Activated CD4-positive, CD25-positive, alpha-beta regulatory T cell treated with anti-CD3 and anti-CD28 coated beads, Interleukin-2, amount 50 U/mL, for 16 hours (primary cell): ENCODE data around the gene PSMA7.

Experiments used
- DNase-seq: peaks from one replicate; pipeline ENCODE4 v3.0.0-alpha.2; 2020; ENCODE audit warnings: low read depth, low spot score

Gene PSMA7

GRCh38 chr20:62143081-62143956 lies at the start of gene PSMA7, which contains the start of gene SS18L1:
PSMA7 (minus strand) TSS chr20:62143394; CDS start chr20:62143303, 91 bp downstream.
SS18L1 (plus strand) TSS chr20:62143769; CDS start chr20:62143821, 52 bp downstream.
- peak; percentile 73 for DNase-seq

- no peak for DNase-seq
Measured at GRCh38 chr20:62192635-62193034, 49.4 kb upstream of the PSMA7 start.

GRCh38 chr20:62191781-62192559 lies 48.8 kb upstream of the PSMA7 start:
- no peak for DNase-seq

GRCh38 chr20:62190639-62191411 lies 47.6 kb upstream of the PSMA7 start:
- no peak for DNase-seq

- DNase-seq, result no peak
Measured at GRCh38 chr20:62186887-62187866, 44.0 kb upstream of the PSMA7 start.

- no peak for DNase-seq
Measured at GRCh38 chr20:62186096-62186426, 42.9 kb upstream of the PSMA7 start.

GRCh38 chr20:62183426-62184142 lies 40.4 kb upstream of the PSMA7 start:
- no peak for DNase-seq

GRCh38 chr20:62182469-62183425 lies 39.6 kb upstream of the PSMA7 start, which contains the start of gene MTG2:
MTG2 (plus strand) TSS chr20:62183028; CDS start chr20:62193421, 10,393 bp downstream.
- peak; percentile 89 for DNase-seq

- DNase-seq, result no peak
Measured at GRCh38 chr20:62181808-62182207, 38.6 kb upstream of the PSMA7 start.

- DNase-seq, result no peak
Measured at GRCh38 chr20:62179162-62179504, 35.9 kb upstream of the PSMA7 start.

- no peak for DNase-seq
Measured at GRCh38 chr20:62178316-62179161, 35.3 kb upstream of the PSMA7 start.

- no peak for DNase-seq
Measured at GRCh38 chr20:62177307-62177706, 34.1 kb upstream of the PSMA7 start.

- no peak for DNase-seq
Measured at GRCh38 chr20:62176866-62177265, 33.7 kb upstream of the PSMA7 start.

GRCh38 chr20:62175711-62176110 lies 32.5 kb upstream of the PSMA7 start:
- DNase-seq, result no peak

GRCh38 chr20:62174870-62175624 lies 31.9 kb upstream of the PSMA7 start:
- no peak for DNase-seq

GRCh38 chr20:62174021-62174804 lies 31.0 kb upstream of the PSMA7 start:
- no peak for DNase-seq
